CD4-positive, alpha-beta T cell treated with Interleukin-12 subunit alpha and Interleukin-12 subunit beta, for 1 hour (primary cell): ENCODE data around the gene PARD3B.
"Not testable (repeated sequence)": the region's sequence is repeated elsewhere in the genome, so short reads cannot be mapped to it uniquely, and the experiment has no call there.

Source experiments
- DNase-seq: peaks from one replicate; pipeline ENCODE4 v3.0.0-alpha.2; 2020

Gene PARD3B

DNA sequence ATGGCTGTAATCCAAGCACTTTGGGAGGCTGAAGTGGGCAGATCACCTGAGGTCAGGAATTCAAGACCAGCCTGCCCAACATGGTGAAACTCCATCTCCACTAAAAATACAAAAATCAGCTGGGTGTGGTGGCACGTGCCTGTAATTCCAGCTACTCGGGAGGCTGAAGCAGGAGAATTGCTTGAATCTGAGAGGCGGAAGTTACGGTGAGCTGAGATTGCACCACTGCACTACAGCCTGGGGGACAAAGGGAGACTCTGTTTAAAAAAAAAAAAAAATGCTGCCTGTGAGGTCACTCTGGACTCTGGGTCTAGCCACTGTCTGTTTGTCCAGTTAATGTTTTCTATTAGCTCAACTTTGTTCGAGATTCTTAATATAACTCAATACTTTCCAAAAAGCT, 673.5 kb downstream of the PARD3B start:
- not testable (repeated sequence) for DNase-seq

DNA sequence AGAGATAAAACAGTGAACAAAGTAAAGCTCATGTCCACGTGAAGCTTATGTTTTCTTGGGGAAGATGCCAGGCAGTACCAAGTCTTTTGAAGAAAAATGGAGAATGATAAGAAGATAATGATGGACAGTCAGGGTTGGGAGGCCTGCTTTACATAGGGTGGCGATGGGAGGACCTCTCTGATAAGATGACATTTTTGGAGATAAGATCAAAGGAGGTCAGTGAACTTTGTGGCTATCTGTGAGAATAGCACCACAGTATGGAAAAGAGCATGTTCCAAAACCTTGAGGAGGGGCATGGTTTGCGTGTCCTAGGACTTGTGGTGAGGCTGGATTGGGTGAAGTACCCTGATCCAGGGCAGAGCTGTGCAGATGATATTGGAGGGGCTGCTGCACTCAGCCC, 675.3 kb downstream of the PARD3B start:
- no peak for DNase-seq

GRCh38 chr2:205232086-205232485, 686.8 kb downstream of the PARD3B start:
- DNase-seq: no peak

- no peak for DNase-seq
These were observed 690.2 kb downstream of the PARD3B start for GRCh38 chr2:205235434-205235833.

DNA sequence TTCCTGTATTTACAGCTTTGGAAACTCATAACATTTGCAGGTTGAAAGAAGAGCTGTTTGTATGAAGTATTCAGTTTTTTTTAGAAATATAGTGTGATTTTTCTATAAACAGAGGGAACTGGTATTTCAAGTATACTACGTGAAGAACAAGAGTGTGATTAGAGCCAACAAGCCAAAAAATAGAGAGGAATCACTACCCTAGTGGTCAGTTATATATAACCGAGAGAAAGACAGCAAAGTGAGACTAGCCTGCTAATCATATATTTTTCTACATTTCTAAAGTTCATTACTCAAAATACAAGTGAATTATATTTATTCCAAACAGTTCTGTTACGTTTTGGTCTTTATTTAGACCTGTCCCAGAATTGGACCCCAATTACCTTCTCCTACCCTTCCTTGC, 692.2 kb downstream of the PARD3B start:
- DNase-seq: no peak

- DNase-seq: no peak
These were observed 699.7 kb downstream of the PARD3B start for GRCh38 chr2:205245001-205245400.

GRCh38 chr2:205245652-205246051, 700.4 kb downstream of the PARD3B start:
- no peak for DNase-seq

- DNase-seq: no peak
These were observed 713.8 kb downstream of the PARD3B start for GRCh38 chr2:205259121-205259520.

DNA sequence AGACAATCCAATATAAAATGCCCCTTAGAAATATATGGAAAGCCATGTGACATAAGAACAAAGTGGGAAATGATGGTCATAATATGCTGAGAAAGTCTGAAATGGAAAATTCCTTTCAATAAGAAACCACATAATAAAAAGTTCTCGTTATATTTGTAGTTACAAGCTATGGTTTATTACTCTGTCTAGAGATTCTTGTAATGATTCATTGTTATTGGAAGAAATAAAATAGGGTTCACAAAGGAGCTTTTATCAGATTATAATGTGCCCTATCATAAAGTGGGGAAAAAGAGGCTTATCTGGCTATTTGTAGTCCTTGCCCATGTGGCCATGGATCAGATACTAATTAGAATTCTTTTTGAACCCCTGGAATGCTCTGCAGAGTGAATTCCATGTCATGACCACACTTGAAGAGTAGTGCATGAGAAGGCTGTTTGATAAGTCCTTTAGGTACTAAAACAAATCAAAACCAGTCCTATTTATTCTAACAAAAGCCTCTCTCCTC, 716.3 kb downstream of the PARD3B start:
- DNase-seq: no peak

GRCh38 chr2:205267323-205267722, 722.0 kb downstream of the PARD3B start:
- no peak for DNase-seq

DNA sequence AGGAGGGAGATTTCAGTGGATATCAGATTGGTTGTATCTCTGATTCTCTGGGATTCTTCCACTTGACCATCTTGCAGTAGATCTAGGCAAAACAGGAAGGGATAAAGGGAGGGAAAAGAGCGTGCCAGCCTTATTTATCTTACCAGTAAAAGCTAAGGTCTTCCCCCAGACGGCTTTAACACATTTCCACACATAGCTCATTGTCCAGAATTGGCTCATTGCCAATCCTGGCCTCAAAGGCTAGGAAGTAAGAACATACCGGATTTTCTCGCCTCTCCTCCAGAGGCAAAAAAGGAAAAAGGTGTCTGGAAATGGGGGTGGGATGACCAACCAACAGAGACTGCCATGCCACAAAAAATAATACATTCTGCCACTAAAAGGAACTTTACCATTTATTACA, 725.4 kb downstream of the PARD3B start:
- DNase-seq: no peak

DNA sequence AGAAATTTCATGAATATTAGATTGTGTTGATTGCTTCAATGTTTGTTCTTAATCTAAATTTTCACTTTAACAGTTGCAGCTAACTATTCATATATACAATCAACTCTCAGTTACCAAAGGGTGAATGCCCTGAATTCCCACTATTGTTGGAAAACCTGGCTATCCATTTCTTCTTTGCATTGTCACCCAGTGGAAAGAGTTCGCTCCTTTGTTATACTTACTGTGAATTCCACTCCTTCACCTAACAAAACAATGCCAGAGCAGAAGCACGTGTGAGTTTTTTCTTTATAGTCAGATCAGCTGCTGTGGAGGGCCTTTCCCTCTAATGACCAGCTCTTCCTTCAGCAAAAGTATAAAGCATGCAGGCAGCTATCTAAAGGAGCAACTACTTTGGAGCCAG, 727.9 kb downstream of the PARD3B start:
- DNase-seq: no peak

DNA sequence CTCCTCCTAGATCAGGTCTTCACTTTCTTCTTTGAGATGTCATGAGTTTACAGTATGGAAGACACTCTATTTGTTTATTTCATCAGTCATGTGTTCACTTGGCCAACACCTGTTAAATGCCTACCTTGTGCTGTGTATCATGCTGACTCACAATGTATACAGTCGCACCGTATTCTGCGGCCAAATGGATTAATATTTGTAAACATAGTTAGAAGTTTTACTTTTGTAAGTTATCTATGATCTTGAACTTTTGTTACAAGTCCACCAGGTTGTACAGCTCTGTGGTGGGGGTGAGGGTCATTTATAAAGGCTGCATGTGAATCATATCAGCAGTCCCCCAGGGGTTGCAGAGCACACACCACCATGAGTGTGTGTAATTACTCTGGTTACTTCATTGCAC, 728.4 kb downstream of the PARD3B start:
- DNase-seq: no peak

- DNase-seq: no peak
These were observed 729.5 kb downstream of the PARD3B start for GRCh38 chr2:205274801-205275200.

GRCh38 chr2:205276116-205276777, 731.0 kb downstream of the PARD3B start:
- no peak for DNase-seq

DNA sequence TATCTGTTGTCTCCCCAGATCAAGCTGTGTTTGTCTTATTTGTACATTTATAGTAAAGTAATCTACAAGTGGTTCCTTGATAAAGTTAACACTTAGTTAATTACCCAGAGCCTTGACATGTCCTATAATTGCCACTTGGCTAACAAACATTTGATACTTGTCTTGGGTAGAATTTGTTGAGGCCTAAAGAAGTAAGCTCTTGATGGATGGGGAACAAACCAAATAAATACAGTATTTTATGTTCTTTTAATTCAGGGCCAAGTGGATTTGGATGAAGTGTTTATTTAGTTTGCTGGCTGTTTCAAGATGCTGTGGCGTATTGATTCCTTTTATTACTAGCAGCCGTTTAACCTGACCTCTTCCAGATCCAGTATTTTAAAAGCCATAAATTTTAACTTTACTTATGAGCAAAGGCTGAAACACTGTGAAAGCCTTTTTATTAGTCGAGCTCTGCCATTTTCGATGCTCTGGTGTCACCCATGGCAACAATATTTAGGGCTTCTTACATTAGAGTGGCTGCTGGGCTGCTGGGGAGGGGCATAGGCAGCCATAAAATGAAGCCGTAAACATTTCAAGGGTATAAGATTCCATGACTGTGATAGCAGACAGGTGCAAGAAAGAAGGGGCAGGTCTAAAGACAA, 735.4 kb downstream of the PARD3B start:
- DNase-seq: no peak

DNA sequence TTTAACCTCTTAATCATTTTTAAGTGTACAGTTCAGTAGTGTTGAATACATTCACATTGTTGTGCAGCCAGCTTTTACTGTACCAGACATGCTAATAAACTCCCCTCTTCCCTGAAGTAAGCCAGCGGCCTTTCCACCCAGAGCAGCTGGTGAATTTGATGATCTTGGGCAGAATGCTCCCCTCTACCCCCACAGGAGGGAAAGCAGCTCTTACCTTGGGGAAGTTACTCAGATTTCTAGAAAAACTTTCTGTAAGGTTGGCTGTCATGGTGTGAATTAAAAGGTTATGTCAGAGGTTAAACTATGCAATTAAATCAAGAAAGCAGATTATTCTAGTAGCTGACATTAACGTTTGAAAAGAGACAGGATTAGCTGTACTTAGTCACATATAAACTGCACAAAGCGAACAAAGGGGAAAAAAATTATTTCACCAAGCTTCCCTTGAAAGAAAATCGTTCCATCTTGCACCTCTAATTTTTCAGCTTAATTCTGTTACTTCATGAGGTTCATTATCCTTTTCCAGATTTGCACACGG, 738.5 kb downstream of the PARD3B start:
- no peak for DNase-seq

DNA sequence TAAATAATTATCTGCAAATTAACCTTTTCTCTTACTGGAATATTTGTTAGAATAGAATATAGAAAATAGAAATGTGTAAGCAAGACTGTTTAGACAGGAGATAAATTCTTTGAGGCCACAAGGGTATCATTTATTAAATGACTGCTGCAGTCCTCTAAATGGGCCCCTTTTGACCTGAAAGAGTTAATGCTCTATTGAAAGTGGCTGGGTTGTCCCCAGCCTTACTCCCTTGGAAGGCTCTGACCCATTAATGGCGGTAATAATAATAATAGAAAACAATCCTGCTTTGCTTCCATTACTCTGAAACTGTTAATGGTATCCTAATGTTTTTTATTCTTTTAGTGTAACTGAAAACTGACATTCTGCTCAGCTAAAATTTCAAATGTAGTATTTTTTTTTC, 739.1 kb downstream of the PARD3B start:
- no peak for DNase-seq

DNA sequence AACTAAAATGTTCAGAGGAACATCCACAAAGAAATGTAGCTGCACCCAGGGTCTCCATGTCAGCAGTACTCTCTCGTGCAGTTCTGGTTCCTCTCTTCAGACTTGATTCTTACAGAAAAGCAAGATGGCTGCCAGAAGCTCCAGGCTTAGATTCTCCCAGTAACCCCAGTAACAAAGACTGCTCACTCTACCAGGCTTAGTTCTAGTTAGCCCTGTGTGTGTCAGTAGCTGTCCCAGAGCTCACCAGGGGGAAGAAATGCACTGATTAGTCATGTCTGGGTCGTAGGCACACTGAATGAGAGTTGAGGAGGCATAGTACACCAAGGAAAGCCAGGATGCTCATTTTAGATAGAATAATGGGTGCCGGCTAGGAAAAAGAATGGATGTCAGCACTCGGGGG, 742.0 kb downstream of the PARD3B start:
- DNase-seq: no peak

DNA sequence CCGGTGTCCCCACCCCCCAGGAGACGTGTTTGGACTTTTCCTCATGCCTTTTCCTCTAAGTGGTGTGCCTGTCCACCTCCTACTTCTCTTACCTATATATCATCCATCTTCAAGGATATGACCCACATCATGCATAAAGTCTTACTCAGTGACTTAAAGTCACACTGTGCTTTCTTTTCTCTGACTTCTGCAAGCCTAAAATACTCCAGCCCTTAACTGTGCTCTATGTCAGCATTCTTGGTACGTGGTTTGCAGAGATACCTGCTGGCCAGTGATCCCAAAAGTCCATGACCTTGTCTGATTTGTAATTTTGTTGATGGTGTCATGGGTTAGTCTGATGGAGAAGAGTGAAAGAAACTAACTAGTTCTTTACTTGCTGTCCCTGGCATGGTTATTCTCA, 743.4 kb downstream of the PARD3B start:
- DNase-seq: no peak

DNA sequence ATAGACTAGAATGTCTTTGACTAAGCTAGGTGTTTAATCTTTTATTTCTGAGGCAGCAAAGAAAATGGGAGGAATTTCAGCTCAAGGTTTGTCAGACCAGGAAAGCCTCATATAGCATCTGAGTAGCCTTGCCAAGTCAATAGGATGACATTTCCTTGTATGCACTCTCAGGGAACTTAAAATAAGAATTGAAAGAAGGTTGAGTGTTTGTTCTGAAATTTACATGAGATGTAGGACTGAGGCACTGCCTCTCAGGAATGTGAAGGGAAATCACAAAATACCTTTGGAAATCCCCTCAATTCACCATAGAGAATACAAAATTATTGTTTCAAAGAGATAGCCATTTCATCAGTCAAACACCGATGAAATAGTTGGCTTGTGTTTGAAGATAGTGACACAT, 745.0 kb downstream of the PARD3B start:
- DNase-seq: no peak

- no peak for DNase-seq
These were observed 747.5 kb downstream of the PARD3B start for GRCh38 chr2:205292665-205293295.

DNA sequence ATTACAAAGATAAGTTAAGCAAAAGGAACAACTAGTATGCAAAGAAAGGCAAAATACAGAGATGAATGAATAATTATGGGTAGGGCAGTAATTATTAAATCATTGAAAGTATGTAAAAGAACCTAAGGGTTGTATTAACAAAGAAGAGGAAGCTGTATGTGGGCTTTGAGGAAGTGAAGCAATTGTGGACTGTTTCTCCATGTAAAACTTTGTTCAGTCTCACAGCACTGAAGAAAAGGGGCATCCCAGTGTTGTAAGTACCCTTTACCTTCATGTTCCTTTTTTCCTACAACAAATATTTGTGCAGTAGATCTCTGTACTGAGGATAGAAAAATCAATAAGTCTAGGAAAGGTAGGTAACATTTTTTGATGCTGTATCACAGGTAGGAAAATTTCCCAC, 748.3 kb downstream of the PARD3B start:
- DNase-seq: no peak

DNA sequence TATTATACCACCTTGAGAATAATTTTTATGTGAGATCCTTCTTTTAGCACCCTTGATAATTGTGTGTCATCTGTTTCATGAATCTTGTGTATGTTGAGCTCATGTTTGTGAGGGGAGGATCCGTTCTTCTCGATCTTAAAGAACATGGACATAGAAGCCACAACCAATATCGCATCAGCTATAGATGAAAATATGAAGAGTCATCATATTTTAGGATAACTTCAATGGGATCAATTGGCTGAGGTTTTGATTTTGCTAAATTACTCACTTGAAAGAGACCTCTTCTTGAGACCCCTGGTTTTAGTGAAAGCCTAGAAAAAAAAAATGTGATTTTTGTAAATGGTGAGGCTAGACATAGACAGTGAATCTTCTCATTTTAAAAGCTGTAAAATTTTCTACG, 751.7 kb downstream of the PARD3B start:
- DNase-seq: no peak
